CD4-positive, alpha-beta T cell (primary cell): ENCODE data around the gene CARD16. TPM values are rescaled to one million over a fixed set of nuclear protein-coding genes. Genes with fewer than 3 reads are reported as not detected.
"Not testable (repeated sequence)": the region's sequence is repeated elsewhere in the genome, so short reads cannot be mapped to it uniquely, and the experiment has no call there.

ENCODE experiments used
- ATAC-seq: fragments of 200-7000 bp; cut with Tn5 transposase; one replicate; pipeline ENCODE4 v1.10.0; 2022; ENCODE audit warnings: mild to moderate bottlenecking; ENCODE audit not compliant: poor library complexity
- CTCF ChIA-PET: fragments of 350-600 bp; sonication (Branson Sonifier 250); formaldehyde crosslinking; loops from one replicate; lab custom pipeline; 2021; ENCODE audit warnings: antibody characterized with exemption, inconsistent platforms; lab: Charles Lee
- POLR2A ChIA-PET: fragments of 350-600 bp; sonication (Branson Sonifier 250); formaldehyde crosslinking; loops from one replicate; lab custom pipeline; 2021; ENCODE audit warnings: antibody characterized with exemption, inconsistent platforms; lab: Charles Lee
- DNase-seq, 14 experiments: peaks; one replicate each; pipeline ENCODE4 v3.0.0-alpha.2; 2013 to 2020; ENCODE audit warnings: mixed read lengths in 2 of 14
- H3K27ac ChIP-seq, 2 donors: one replicate each; pipeline versions ENCODE4 v1.5.1 to v1.7.0; 2013; ENCODE audit warnings: low read length in 2 of 2, low read depth in 1 of 2, mild to moderate bottlenecking in 1 of 2
- H3K27me3 ChIP-seq, 2 experiments: 1 replicate in 1 of 2; 2 replicates in 1 of 2; pipeline versions ENCODE4 v1.6.1 to v1.7.0; 2013; ENCODE audit warnings: low read length in 2 of 2, control low read depth in 1 of 2, mild to moderate bottlenecking in 1 of 2, moderate library complexity in 1 of 2; ENCODE audit not compliant: insufficient read depth in 2 of 2, control insufficient read depth in 1 of 2
- H3K36me3 ChIP-seq: one replicate; pipeline ENCODE4 v1.6.1; 2013; ENCODE audit warnings: low read length, control low read depth; ENCODE audit not compliant: insufficient read depth
- H3K4me1 ChIP-seq: one replicate; pipeline ENCODE4 v1.6.1; 2013; ENCODE audit warnings: low read length, control low read depth; ENCODE audit not compliant: insufficient read depth
- H3K4me3 ChIP-seq: one replicate; pipeline ENCODE4 v1.5.1; 2013; ENCODE audit warnings: mild to moderate bottlenecking, low read length, moderate library complexity
- H3K9me3 ChIP-seq, 2 experiments: 1 replicate in 1 of 2; 2 replicates in 1 of 2; pipeline versions ENCODE4 v1.6.1 to v1.7.0; 2013; ENCODE audit warnings: low read length in 2 of 2, mild to moderate bottlenecking in 2 of 2, control low read depth in 1 of 2, moderate library complexity in 1 of 2; ENCODE audit not compliant: control insufficient read depth in 1 of 2, insufficient read depth in 1 of 2
- H3K27ac Mint-ChIP-seq: one replicate; pipeline ENCODE4 v1.8.0; 2020; ENCODE audit warnings: mixed read lengths
- H3K27me3 Mint-ChIP-seq: one replicate; pipeline ENCODE4 v1.8.0; 2021; ENCODE audit warnings: mixed read lengths
- H3K36me3 Mint-ChIP-seq: one replicate; pipeline ENCODE4 v1.8.0; 2021; ENCODE audit warnings: low read depth, mixed read lengths
- H3K4me1 Mint-ChIP-seq: one replicate; pipeline ENCODE4 v1.8.0; 2021; ENCODE audit warnings: low read depth, mixed read lengths
- H3K4me3 Mint-ChIP-seq: one replicate; pipeline ENCODE4 v1.8.0; 2020; ENCODE audit warnings: mild to moderate bottlenecking, mixed read lengths
- H3K9me3 Mint-ChIP-seq: one replicate; pipeline ENCODE4 v1.8.0; 2020; ENCODE audit warnings: mixed read lengths
- intact Hi-C, 2 experiments: fragments of 100-400 bp; cut with DNase I in 1 of 2; cut with micrococcal nuclease in 1 of 2; formaldehyde crosslinking; loops; one replicate each; pipeline versions ENCODE4 v1.15.1 to v1.9.0; 2023 to 2025; cut with DNase I, micrococcal nuclease
- total RNA-seq, 174 experiments: library from RNA in 2 of 174; stranded (reverse) in 2 of 174; gene quantifications; one replicate each; pipeline ENCODE4 v1.2.3 and lab custom pipeline; 2021 to 2026
- TF ChIP-seq, protein P1 (sequence below): fragments of 200-600 bp; IDR thresholded peaks from one replicate; pipeline ENCODE4 v1.8.0; 2022; ENCODE audit warnings: antibody characterized with exemption, mild to moderate bottlenecking

The CARD16 gene
- total RNA-seq, 2 experiments from 2014 or later, result 22.4 to 23.6 TPM

- Histone ChIP-seq H3K4me3 (no peak overlapping the region), H3K27me3 (no peaks in the 10 kb centered on the region), H3K27ac (no peak overlapping the region), H3K4me1 (no peaks in the 10 kb centered on the region), H3K9me3 (no peaks in the 10 kb centered on the region), H3K36me3 (no peaks in the 10 kb centered on the region)
- ATAC-seq (no peak), DNase-seq (no peak)
- no peak overlapping the region for H3K4me3 Mint-ChIP-seq
- no peaks in the 10 kb centered on the region for H3K36me3 Mint-ChIP-seq
- peaks cover 12% of the 10 kb centered on the region for H3K27me3 Mint-ChIP-seq
- TF ChIP-seq, protein P1, sequence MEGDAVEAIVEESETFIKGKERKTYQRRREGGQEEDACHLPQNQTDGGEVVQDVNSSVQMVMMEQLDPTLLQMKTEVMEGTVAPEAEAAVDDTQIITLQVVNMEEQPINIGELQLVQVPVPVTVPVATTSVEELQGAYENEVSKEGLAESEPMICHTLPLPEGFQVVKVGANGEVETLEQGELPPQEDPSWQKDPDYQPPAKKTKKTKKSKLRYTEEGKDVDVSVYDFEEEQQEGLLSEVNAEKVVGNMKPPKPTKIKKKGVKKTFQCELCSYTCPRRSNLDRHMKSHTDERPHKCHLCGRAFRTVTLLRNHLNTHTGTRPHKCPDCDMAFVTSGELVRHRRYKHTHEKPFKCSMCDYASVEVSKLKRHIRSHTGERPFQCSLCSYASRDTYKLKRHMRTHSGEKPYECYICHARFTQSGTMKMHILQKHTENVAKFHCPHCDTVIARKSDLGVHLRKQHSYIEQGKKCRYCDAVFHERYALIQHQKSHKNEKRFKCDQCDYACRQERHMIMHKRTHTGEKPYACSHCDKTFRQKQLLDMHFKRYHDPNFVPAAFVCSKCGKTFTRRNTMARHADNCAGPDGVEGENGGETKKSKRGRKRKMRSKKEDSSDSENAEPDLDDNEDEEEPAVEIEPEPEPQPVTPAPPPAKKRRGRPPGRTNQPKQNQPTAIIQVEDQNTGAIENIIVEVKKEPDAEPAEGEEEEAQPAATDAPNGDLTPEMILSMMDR, result no peak
- intact Hi-C loops, result no loop called here
- no peak overlapping the region for H3K27ac Mint-ChIP-seq
- H3K4me1 Mint-ChIP-seq, result peaks cover 6% of the 10 kb centered on the region
- ChIA-PET POLR2A (no interaction called here), CTCF (no interaction called here)
- no peaks in the 10 kb centered on the region for H3K9me3 Mint-ChIP-seq
Observed at GRCh38 chr11:105078283-105078682, 33.1 kb upstream of the CARD16 start.

DNA sequence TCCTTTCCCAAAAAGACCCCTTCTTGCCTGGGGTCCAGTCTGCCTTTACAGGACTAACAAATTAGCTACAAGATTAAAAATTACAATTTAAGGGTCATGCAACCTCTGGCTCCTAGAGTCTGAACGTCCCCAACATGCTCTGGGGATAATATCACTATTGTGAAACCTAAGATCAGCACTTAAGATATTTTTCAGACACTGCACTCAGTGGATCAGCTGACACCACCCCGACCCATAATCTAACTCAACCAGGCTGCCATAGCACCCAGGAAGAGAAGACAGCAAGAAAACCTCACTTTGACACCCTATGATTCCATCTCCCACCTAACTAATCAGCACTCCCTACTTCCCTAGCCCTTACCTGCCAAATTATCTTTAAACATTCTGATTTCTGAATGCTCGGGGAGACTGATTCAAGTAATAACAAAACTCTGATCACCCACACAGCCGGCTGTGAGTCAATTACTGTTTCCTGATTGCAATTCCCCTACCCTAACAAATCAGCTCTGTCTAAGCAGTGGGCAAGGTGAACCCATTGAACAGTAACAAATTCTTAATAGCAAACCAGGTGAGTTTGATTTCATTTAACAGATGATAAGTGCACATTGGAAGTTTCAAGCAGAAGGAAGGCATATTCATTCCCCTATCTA is 32.1 kb upstream of the CARD16 start:
- H3K4me1 Mint-ChIP-seq, POLR2A ChIA-PET: not testable (repeated sequence)

GRCh38 chr11:105074166-105074530 is 29.0 kb upstream of the CARD16 start:
- H3K27me3 ChIP-seq, result no peaks in the 10 kb centered on the region
- POLR2A ChIA-PET, result no interaction called here
- no peaks in the 10 kb centered on the region for H3K4me1 ChIP-seq
- DNase-seq (no peak), ATAC-seq (no peak)
- no peaks in the 10 kb centered on the region for H3K36me3 ChIP-seq
- CTCF ChIA-PET, result no interaction called here
- Mint-ChIP-seq H3K9me3 (no peaks in the 10 kb centered on the region), H3K27me3 (peaks cover 6% of the 10 kb centered on the region), H3K4me1 (peaks cover 19% of the 10 kb centered on the region), H3K27ac (no peak overlapping the region), H3K4me3 (no peak overlapping the region), H3K36me3 (no peaks in the 10 kb centered on the region)
- TF ChIP-seq, protein P1, result no peak
- intact Hi-C loops, result no loop called here
- no peak overlapping the region for H3K27ac ChIP-seq
- no peaks in the 10 kb centered on the region for H3K9me3 ChIP-seq
- H3K4me3 ChIP-seq, result no peak overlapping the region

More for the DNA sequence above, 32.1 kb upstream of the CARD16 start:
- CTCF ChIA-PET, H3K27ac ChIP-seq, H3K27me3 Mint-ChIP-seq, H3K4me3 ChIP-seq, H3K27ac Mint-ChIP-seq, H3K9me3 Mint-ChIP-seq, DNase-seq, H3K4me3 Mint-ChIP-seq, ATAC-seq, H3K36me3 Mint-ChIP-seq, H3K36me3 ChIP-seq, H3K4me1 ChIP-seq, intact Hi-C loops, H3K27me3 ChIP-seq, H3K9me3 ChIP-seq: not testable (repeated sequence)
